ENCODE data around the gene OR7A17.

GRCh38 chr19:14889994-14890642 is 4.2 kb upstream of the OR7A17 start:
- TF ChIP-seq, protein P1, sequence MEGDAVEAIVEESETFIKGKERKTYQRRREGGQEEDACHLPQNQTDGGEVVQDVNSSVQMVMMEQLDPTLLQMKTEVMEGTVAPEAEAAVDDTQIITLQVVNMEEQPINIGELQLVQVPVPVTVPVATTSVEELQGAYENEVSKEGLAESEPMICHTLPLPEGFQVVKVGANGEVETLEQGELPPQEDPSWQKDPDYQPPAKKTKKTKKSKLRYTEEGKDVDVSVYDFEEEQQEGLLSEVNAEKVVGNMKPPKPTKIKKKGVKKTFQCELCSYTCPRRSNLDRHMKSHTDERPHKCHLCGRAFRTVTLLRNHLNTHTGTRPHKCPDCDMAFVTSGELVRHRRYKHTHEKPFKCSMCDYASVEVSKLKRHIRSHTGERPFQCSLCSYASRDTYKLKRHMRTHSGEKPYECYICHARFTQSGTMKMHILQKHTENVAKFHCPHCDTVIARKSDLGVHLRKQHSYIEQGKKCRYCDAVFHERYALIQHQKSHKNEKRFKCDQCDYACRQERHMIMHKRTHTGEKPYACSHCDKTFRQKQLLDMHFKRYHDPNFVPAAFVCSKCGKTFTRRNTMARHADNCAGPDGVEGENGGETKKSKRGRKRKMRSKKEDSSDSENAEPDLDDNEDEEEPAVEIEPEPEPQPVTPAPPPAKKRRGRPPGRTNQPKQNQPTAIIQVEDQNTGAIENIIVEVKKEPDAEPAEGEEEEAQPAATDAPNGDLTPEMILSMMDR (IDR thresholded peaks at IDR 0.05), result no peak
- TF ChIP-seq EZH2 (IDR thresholded peaks at IDR 0.05), result no peak

Data from neural progenitor cell (in vitro differentiated cells).